ENCODE data around the gene GDPD5. TPM values are rescaled to one million over a fixed set of nuclear protein-coding genes. Genes with fewer than 3 reads are reported as not detected.

Gene GDPD5
- total and polyA plus RNA-seq, 9 of the 15 experiments (the other 6 are each of a cell fraction or from before 2014, with no cell fraction given) = 0.32 to 27.3 (median 8.0) TPM

DNA sequence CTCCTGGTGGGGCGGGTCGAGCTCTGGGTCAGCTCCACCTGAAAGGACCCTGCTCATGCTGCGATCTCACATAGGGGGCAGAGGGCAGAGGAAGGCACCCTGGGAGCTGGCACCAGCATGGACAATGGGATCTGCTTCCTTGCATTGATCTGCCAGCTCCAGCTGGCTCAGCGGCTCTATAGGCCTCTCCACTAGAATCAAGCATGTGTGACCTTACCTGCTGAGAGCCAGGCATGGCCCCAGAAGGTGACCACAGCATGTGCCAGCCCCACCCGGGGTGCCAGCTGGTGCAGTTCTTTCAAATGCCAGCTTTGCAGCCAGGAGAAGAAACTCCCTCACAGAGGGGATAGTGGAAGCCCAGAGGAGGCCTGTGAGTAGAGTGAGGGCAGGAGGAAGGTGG, 70.8 kb downstream of the GDPD5 start (continued):
- TF ChIP-seq, protein P1, sequence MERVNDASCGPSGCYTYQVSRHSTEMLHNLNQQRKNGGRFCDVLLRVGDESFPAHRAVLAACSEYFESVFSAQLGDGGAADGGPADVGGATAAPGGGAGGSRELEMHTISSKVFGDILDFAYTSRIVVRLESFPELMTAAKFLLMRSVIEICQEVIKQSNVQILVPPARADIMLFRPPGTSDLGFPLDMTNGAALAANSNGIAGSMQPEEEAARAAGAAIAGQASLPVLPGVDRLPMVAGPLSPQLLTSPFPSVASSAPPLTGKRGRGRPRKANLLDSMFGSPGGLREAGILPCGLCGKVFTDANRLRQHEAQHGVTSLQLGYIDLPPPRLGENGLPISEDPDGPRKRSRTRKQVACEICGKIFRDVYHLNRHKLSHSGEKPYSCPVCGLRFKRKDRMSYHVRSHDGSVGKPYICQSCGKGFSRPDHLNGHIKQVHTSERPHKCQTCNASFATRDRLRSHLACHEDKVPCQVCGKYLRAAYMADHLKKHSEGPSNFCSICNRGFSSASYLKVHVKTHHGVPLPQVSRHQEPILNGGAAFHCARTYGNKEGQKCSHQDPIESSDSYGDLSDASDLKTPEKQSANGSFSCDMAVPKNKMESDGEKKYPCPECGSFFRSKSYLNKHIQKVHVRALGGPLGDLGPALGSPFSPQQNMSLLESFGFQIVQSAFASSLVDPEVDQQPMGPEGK (CRISPR knock-in tag; IDR thresholded peaks at IDR 0.05; ENCODE audit: borderline replicate concordance) = no peak
- no peak for TF ChIP-seq ZZZ3 (IDR thresholded peaks at IDR 0.05)
- no peak for TF ChIP-seq TSC22D4 (tag; IDR thresholded peaks at IDR 0.05)
- TF ChIP-seq NCOA4 (IDR thresholded peaks at IDR 0.05; ENCODE audit: partially characterized antibody) = no peak
- TF ChIP-seq, protein P2, sequence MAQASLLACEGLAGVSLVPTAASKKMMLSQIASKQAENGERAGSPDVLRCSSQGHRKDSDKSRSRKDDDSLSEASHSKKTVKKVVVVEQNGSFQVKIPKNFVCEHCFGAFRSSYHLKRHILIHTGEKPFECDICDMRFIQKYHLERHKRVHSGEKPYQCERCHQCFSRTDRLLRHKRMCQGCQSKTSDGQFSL (CRISPR knock-in tag; IDR thresholded peaks at IDR 0.05) = no peak
- TF ChIP-seq, protein P2 (tag; IDR thresholded peaks at IDR 0.05) = no peak
- no peak for TF ChIP-seq BRF1 (IDR thresholded peaks at IDR 0.05; ENCODE audit: borderline replicate concordance, extremely low read depth, insufficient read length)
- TF ChIP-seq ZNF518B (CRISPR knock-in tag; IDR thresholded peaks at IDR 0.05) = no peak
